ENCODE data around the gene SRRD. TPM values are rescaled to one million over a fixed set of nuclear protein-coding genes. Genes with fewer than 3 reads are reported as not detected.

SRRD gene
- total and polyA plus RNA-seq, 2 of the 8 experiments (the other 6 are each of a cell fraction or from before 2014, with no cell fraction given), result 17.1 to 25.3 TPM

GRCh38 chr22:26481694-26482093, 2.0 kb upstream of the SRRD start:
- H2BK120ac ChIP-seq (replicated peaks; ENCODE audit: low read depth, low read length), result no peak overlapping the region
- peaks cover 0 to 5% of the 10 kb centered on the region in 2 experiments for H4K20me1 ChIP-seq (replicated peaks in 1 of 2; ENCODE audit: control insufficient read depth in 1 of 2, insufficient read depth in 2 of 2, low read length in 2 of 2)
- H3K4me3 ChIP-seq (ENCODE audit: extremely low read depth in 1 of 4, insufficient read depth in 2 of 4, low read depth in 3 of 4, low read length in 4 of 4), result no peak overlapping the region
- H3K27me3 ChIP-seq (replicated peaks in 1 of 4; ENCODE audit: control insufficient read depth in 3 of 4, extremely low read depth in 1 of 4, insufficient read depth in 3 of 4, low read length in 3 of 4), result no peaks in the 10 kb centered on the region; a peak in 1 of 7 replicates
- H3K56ac ChIP-seq (replicated peaks; ENCODE audit: insufficient read length, low read depth, low read length), result no peak overlapping the region
- no peak overlapping the region for H2BK20ac ChIP-seq (ENCODE audit: low read length)
- DNase-seq (ENCODE audit: low read depth in 1 of 2, low spot score in 2 of 2) (no peak), FAIRE-seq (no peak)
- H3K79me2 ChIP-seq (ENCODE audit: control insufficient read depth in 1 of 2, insufficient read depth in 2 of 2, low read length in 2 of 2), result peaks cover 12 to 62% of the 10 kb centered on the region in 2 experiments
- H2BK15ac ChIP-seq (ENCODE audit: low read length), result no peak overlapping the region
- peaks cover 6% of the 10 kb centered on the region; the same call in 1 of the 2 replicates for H3K79me1 ChIP-seq (ENCODE audit: low read depth, low read length)
- H3K4me1 ChIP-seq (replicated peaks in 1 of 4; ENCODE audit: control insufficient read depth in 3 of 4, insufficient read depth in 4 of 4, low read length in 3 of 4), result peaks cover 0 to 14% (median 6%) of the 10 kb centered on the region in 4 experiments; a peak in 5 of 7 replicates
- H2BK12ac ChIP-seq (ENCODE audit: low read depth, low read length), result no peak overlapping the region
- peaks cover 1 to 16% (median 10%) of the 10 kb centered on the region in 4 experiments; a peak in 7 of 8 replicates for H3K36me3 ChIP-seq (ENCODE audit: control insufficient read depth in 2 of 4, insufficient read depth in 4 of 4, low read length in 3 of 4)
- no peak overlapping the region for H3K23ac ChIP-seq (ENCODE audit: insufficient read length)
- no peak overlapping the region for H4K5ac ChIP-seq (ENCODE audit: insufficient read length, low read depth, low read length)
- no peak overlapping the region for H3K9ac ChIP-seq (replicated peaks in 1 of 4; ENCODE audit: extremely low read depth in 1 of 4, low read depth in 3 of 4, low read length in 3 of 4)
- peaks cover 11% of the 10 kb centered on the region for H3K23me2 ChIP-seq (ENCODE audit: low read depth, low read length)
- H4K8ac ChIP-seq (ENCODE audit: extremely low read depth, insufficient read depth, low read length), result no peak overlapping the region
- H4K91ac ChIP-seq (replicated peaks; ENCODE audit: insufficient read length, low read length), result no peak overlapping the region
- H2AFZ ChIP-seq (ENCODE audit: low read length), result no peak overlapping the region
- H3K14ac ChIP-seq (ENCODE audit: insufficient read length), result no peak overlapping the region
- ChIA-PET POLR2A (ENCODE audit: partially characterized antibody) (interaction anchor here (0.8 to 3.0 kb wide), 5 partner anchors 8 to 90 kb away, joined by 3 to 15 read pairs (median 7); no protein-coding TSS in a partner anchor), CTCF (ENCODE audit: partially characterized antibody) (interaction anchor here (0.9 to 2.8 kb wide), 4 partner anchors 14 to 184 kb away, joined by 3 to 18 read pairs (median 4); no protein-coding TSS in a partner anchor)
- 86% methylated on average over 4 of the region's 4 CpGs; no CpG with 5 or more reads in 1 of the 2 experiments for WGBS, 2 experiments (ENCODE audit: extremely low coverage in 1 of 2, insufficient coverage in 1 of 2, insufficient read length in 1 of 2, insufficient replicate concordance in 2 of 2, low coverage in 1 of 2, low lambda C conversion rate in 2 of 2, missing lambda C conversion rate in 1 of 2)
- no peak overlapping the region for H2BK5ac ChIP-seq (ENCODE audit: low read depth, low read length)
- no peak overlapping the region for H2AK5ac ChIP-seq (ENCODE audit: low read depth, low read length)
- no peaks in the 10 kb centered on the region for H3K9me3 ChIP-seq (ENCODE audit: insufficient read depth in 2 of 2, low read depth in 1 of 2, low read length in 1 of 2)
- H3K18ac ChIP-seq (ENCODE audit: extremely low read depth, low read length), result no peak overlapping the region
- H3K4ac ChIP-seq (replicated peaks; ENCODE audit: insufficient read length, low read depth, low read length), result no peak overlapping the region
- no peak overlapping the region for H3K27ac ChIP-seq (ENCODE audit: low read depth, low read length)
- H3K4me2 ChIP-seq (ENCODE audit: insufficient read depth in 1 of 2, low read depth in 2 of 2, low read length in 2 of 2), result peak overlapping the region in 1 of 2 experiments; percentile 96; a peak in 1 of 4 replicates
- TF ChIP-seq, protein P1, sequence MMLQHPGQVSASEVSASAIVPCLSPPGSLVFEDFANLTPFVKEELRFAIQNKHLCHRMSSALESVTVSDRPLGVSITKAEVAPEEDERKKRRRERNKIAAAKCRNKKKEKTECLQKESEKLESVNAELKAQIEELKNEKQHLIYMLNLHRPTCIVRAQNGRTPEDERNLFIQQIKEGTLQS (IDR thresholded peaks at IDR 0.05; ENCODE audit: insufficient read depth, low read depth, low read length), result no peak
- TF ChIP-seq EP300 (IDR thresholded peaks at IDR 0.05; ENCODE audit: borderline replicate concordance in 1 of 2, low read depth in 2 of 2, low read length in 2 of 2), result no peak
- no peak for TF ChIP-seq HDAC6 (IDR thresholded peaks at IDR 0.05; ENCODE audit: low read depth, low read length)
- TF ChIP-seq TAF1 (IDR thresholded peaks at IDR 0.05; ENCODE audit: low read depth, low read length), result no peak
- TF ChIP-seq E2F6 (IDR thresholded peaks at IDR 0.05), result no peak
- no peak for TF ChIP-seq TBP (IDR thresholded peaks at IDR 0.05; ENCODE audit: low read depth, low read length)
- TF ChIP-seq SP1 (IDR thresholded peaks at IDR 0.05; ENCODE audit: low read depth, low read length), result no peak
- TF ChIP-seq MAFK (IDR thresholded peaks at IDR 0.05; ENCODE audit: low read depth, low read length), result no peak
- TF ChIP-seq KDM5A (IDR thresholded peaks at IDR 0.05; ENCODE audit: low read length), result no peak
- TF ChIP-seq POU5F1 (IDR thresholded peaks at IDR 0.05; ENCODE audit: low read depth, low read length), result no peak
- no peak for TF ChIP-seq NRF1 (IDR thresholded peaks at IDR 0.05; ENCODE audit: low read depth, low read length)
